Activated B cell treated with CpG ODN at 0.5 μM for 24 hours (primary cell): Measurements from ENCODE around the gene WDR86. TPM values are rescaled to one million over a fixed set of nuclear protein-coding genes. Genes with fewer than 3 reads are reported as not detected.
A peak's percentile ranks its signal among the peaks of the same experiment; 100 is the strongest.

ENCODE experiments used
- ATAC-seq: fragments of 200-7000 bp; cut with Tn5 transposase; one replicate; pipeline ENCODE4 v1.10.0; 2021; ENCODE audit warnings: low read depth, mild to moderate bottlenecking, moderate library complexity
- CTCF ChIA-PET: fragments of 350-600 bp; sonication (Branson Sonifier 250); formaldehyde crosslinking; loops from one replicate; lab custom pipeline; 2021; ENCODE audit warnings: antibody characterized with exemption; lab: Charles Lee
- POLR2A ChIA-PET: fragments of 350-600 bp; sonication (Branson Sonifier 250); formaldehyde crosslinking; loops from one replicate; lab custom pipeline; 2021; ENCODE audit warnings: antibody characterized with exemption; lab: Charles Lee
- DNase-seq: peaks from one replicate; pipeline ENCODE4 v3.0.0; 2022
- H3K27ac Mint-ChIP-seq: one replicate; pipeline ENCODE4 v1.8.0; 2020; ENCODE audit warnings: mixed read lengths
- H3K27me3 Mint-ChIP-seq: one replicate; pipeline ENCODE4 v1.8.0; 2021; ENCODE audit warnings: mixed read lengths
- H3K36me3 Mint-ChIP-seq: one replicate; pipeline ENCODE4 v1.8.0; 2021; ENCODE audit warnings: low read depth, mixed read lengths
- H3K4me1 Mint-ChIP-seq: one replicate; pipeline ENCODE4 v1.8.0; 2021; ENCODE audit warnings: mixed read lengths
- H3K4me3 Mint-ChIP-seq: one replicate; pipeline ENCODE4 v1.8.0; 2020; ENCODE audit warnings: mild to moderate bottlenecking, mixed read lengths
- H3K9me3 Mint-ChIP-seq: one replicate; pipeline ENCODE4 v1.8.0; 2020; ENCODE audit warnings: mixed read lengths
- intact Hi-C: fragments of 100-400 bp; cut with micrococcal nuclease; formaldehyde crosslinking; loops from one replicate; pipeline ENCODE4 v1.15.1; 2024
- total RNA-seq: library from RNA; stranded (reverse); gene quantifications from 2 replicates; pipeline ENCODE4 v1.2.3, GENCODE V29; 2022
- TF ChIP-seq, protein P1 (sequence below): fragments of 200-600 bp; IDR thresholded peaks from one replicate; pipeline ENCODE4 v1.8.0; 2022; ENCODE audit warnings: antibody characterized with exemption, mild to moderate bottlenecking

The WDR86 gene
- total RNA-seq, 1 donor from 2014 or later: 0.33 TPM

DNA sequence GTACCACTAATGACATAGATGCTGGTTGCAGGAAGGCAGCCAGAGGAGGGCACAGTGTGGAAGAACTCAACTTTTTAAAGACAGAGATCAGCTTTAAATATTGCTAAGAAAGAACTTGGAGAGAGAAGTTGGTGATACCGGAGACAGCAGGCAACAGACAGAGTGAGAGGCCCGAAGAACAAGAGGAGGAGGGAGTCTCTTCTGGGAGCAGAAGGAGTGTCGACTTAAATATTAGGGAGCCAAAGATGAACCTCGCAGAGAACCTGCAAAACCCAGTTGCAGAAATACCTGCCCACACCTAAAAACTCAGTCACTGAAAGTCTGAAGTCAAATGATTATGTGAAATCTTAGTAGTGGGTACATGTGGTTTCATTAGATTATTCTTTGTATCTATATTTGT lies 3.4 kb upstream of the WDR86 start:
- TF ChIP-seq, protein P1, sequence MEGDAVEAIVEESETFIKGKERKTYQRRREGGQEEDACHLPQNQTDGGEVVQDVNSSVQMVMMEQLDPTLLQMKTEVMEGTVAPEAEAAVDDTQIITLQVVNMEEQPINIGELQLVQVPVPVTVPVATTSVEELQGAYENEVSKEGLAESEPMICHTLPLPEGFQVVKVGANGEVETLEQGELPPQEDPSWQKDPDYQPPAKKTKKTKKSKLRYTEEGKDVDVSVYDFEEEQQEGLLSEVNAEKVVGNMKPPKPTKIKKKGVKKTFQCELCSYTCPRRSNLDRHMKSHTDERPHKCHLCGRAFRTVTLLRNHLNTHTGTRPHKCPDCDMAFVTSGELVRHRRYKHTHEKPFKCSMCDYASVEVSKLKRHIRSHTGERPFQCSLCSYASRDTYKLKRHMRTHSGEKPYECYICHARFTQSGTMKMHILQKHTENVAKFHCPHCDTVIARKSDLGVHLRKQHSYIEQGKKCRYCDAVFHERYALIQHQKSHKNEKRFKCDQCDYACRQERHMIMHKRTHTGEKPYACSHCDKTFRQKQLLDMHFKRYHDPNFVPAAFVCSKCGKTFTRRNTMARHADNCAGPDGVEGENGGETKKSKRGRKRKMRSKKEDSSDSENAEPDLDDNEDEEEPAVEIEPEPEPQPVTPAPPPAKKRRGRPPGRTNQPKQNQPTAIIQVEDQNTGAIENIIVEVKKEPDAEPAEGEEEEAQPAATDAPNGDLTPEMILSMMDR: no peak
- POLR2A ChIA-PET: no interaction called here
- Mint-ChIP-seq H3K4me3 (no peak overlapping the region), H3K27me3 (peaks cover 49% of the 10 kb centered on the region), H3K36me3 (no peaks in the 10 kb centered on the region), H3K9me3 (peaks cover 2% of the 10 kb centered on the region), H3K27ac (no peak overlapping the region), H3K4me1 (peaks cover 25% of the 10 kb centered on the region)
- CTCF ChIA-PET: no interaction called here
- intact Hi-C loops: no loop called here
- ATAC-seq: no peak
- no peak for DNase-seq

DNA sequence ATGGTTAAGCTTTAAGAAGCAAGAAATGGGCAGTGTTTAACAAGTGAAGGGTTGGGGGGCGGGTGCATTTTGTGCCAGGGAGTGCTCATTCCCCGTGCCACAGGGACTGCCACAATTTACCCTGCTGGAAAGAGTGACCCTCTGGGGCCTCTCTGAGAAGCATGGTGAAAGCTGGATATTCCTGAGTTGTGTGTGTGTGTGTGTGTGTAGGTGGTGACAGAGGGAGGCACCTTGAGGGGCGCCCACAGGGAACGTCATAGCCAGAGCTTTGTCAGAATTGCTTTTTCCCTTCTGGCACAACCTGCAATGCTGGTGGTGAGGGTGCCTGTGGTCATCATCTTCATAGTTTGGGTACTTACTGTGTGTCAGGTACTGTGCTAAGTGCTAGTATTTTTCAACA lies 2.5 kb upstream of the WDR86 start:
- ChIA-PET POLR2A (no interaction called here), CTCF (interaction anchor here (1.3 kb wide), 1 partner anchor 46 kb away, joined by 3 read pairs; no protein-coding TSS in a partner anchor)
- Mint-ChIP-seq H3K9me3 (no peaks in the 10 kb centered on the region), H3K36me3 (no peaks in the 10 kb centered on the region), H3K27me3 (peaks cover 49% of the 10 kb centered on the region), H3K4me1 (peaks cover 25% of the 10 kb centered on the region), H3K27ac (no peak overlapping the region), H3K4me3 (no peak overlapping the region)
- intact Hi-C loops: no loop called here
- TF ChIP-seq, protein P1: no peak
- DNase-seq (no peak), ATAC-seq (no peak)

DNA sequence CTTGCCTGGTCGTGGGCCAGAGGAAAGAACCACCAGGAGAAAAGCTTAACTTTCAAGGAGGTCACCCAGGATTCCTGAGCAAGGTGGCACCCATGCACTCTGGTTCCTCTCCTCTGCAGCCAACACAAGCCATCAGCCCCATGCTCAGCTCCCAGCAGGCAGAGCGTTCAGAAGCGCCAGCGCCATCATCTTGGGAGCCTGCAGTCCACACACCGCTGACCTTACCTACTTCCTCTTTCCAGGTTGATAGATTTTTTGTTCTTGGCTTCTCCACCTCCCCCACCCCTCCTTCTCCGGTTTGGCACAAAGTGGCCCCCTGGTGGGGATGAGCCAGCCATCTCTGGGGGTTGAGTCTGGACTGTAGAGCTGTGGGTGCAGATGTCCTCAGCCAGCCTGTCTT lies 1.7 kb upstream of the WDR86 start:
- Mint-ChIP-seq H3K36me3 (no peaks in the 10 kb centered on the region), H3K4me1 (peaks cover 25% of the 10 kb centered on the region), H3K9me3 (no peaks in the 10 kb centered on the region), H3K27ac (no peak overlapping the region), H3K27me3 (peaks cover 46% of the 10 kb centered on the region), H3K4me3 (peak overlapping the region; percentile 41)
- TF ChIP-seq, protein P1: no peak
- intact Hi-C loops: loop anchor here (1.0 kb wide), 1 partner anchor 43 kb away; no protein-coding TSS in a partner anchor
- ChIA-PET POLR2A (no interaction called here), CTCF (interaction anchor here (1.3 kb wide), 1 partner anchor 45 kb away, joined by 3 read pairs; no protein-coding TSS in a partner anchor)
- ATAC-seq: peak; percentile 49
- DNase-seq: no peak

DNA sequence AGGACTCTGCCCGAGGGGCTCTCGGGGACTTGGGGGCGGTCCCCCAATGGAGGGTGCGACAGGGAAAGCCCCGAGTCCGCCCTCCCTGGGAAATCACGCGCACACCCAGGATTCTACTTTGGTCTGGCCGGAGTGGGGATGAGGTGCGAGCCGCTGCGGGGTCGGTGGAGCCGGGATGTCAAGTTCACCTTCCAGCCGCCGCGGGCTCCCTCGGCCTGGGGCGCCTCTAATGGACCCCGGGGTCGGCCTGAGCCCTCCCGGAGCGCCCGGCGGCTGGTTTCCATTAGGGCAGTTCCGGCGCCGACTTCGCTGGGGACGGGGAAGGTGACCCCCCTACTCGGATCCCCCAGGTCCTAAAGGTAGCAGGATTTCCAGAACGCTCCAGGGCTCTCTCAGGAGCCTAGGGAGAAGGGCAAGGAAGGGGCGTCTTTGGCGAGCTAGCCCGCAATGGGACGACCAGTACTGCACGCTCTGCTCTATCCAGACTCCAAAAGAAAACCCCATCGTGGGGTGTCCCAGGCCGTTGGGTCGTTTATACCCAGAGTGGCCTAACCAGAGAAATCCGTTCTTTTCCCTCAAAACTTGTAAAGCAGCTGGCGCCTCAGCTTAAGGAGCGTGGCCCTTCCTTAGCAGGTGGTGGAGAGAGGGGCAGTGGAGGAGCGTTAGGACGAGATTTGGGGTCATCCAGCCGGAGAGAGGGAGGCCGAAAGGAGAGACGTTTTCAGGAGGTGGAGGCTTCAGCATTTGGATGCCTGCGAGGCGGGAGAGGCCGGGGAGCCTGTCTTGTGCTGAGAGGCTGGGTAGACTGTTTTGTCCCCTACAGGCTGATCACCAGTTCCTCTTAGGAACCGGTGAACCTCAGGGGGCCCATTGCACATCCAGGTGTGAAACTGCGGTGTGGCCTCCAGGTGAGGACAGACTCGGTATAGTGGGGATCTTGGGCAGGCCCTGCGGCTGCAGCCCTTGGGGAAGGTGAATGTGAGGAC lies 860 bp upstream of the WDR86 start:
- peaks cover 43% of the 10 kb centered on the region for H3K27me3 Mint-ChIP-seq
- TF ChIP-seq, protein P1: no peak
- H3K4me3 Mint-ChIP-seq: peak overlapping the region; percentile 19
- peaks cover 25% of the 10 kb centered on the region for H3K4me1 Mint-ChIP-seq
- CTCF ChIA-PET: interaction anchor here (1.3 kb wide), 1 partner anchor 44 kb away, joined by 3 read pairs; no protein-coding TSS in a partner anchor
- intact Hi-C loops: loop anchor here (1.0 kb wide), 1 partner anchor 42 kb away; no protein-coding TSS in a partner anchor
- H3K36me3 Mint-ChIP-seq: no peaks in the 10 kb centered on the region
- DNase-seq (no peak), ATAC-seq (no peak)
- POLR2A ChIA-PET: no interaction called here
- no peak overlapping the region for H3K27ac Mint-ChIP-seq
- H3K9me3 Mint-ChIP-seq: no peaks in the 10 kb centered on the region
